WI38 (cell line): Measurements from ENCODE around the gene EBF3.

Experiments used
- H3K4me3 ChIP-seq: 2 replicates; pipeline ENCODE4 v1.5.1; 2011; ENCODE audit warnings: low read depth, mild to moderate bottlenecking, control low read depth, low read length
- TF ChIP-seq, protein P1 (sequence below): IDR thresholded peaks from 2 replicates; pipeline ENCODE4 v1.5.1; 2012; ENCODE audit warnings: low read depth, mild to moderate bottlenecking, control low read depth, low read length

EBF3 gene

DNA sequence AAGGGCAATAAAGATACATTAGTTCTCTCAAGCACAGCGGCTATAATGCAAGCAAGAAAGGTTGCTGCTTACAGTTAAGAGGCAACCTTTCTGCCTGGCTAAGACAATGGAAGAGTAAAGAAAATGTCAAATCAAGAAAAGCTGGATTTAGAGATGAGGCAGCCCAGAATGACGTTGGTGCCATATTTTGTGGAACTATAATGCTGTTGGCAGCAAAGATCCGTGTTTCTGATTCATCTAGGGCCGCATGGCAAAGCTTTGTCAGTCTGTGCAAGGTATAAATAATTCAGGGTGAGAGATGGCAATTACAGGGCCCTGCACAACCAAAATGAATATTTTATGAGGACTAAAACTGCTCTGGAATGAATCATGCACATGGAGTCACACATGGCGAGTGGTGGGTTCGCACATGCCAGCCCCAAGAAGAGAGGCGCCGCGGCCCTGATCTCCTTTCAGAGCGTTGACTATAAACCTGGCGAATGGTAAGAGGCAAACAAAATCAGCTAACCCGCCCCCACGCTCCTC lies 76.6 kb downstream of the EBF3 start:
- TF ChIP-seq, protein P1, sequence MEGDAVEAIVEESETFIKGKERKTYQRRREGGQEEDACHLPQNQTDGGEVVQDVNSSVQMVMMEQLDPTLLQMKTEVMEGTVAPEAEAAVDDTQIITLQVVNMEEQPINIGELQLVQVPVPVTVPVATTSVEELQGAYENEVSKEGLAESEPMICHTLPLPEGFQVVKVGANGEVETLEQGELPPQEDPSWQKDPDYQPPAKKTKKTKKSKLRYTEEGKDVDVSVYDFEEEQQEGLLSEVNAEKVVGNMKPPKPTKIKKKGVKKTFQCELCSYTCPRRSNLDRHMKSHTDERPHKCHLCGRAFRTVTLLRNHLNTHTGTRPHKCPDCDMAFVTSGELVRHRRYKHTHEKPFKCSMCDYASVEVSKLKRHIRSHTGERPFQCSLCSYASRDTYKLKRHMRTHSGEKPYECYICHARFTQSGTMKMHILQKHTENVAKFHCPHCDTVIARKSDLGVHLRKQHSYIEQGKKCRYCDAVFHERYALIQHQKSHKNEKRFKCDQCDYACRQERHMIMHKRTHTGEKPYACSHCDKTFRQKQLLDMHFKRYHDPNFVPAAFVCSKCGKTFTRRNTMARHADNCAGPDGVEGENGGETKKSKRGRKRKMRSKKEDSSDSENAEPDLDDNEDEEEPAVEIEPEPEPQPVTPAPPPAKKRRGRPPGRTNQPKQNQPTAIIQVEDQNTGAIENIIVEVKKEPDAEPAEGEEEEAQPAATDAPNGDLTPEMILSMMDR, result no peak
- no peak overlapping the region for H3K4me3 ChIP-seq

DNA sequence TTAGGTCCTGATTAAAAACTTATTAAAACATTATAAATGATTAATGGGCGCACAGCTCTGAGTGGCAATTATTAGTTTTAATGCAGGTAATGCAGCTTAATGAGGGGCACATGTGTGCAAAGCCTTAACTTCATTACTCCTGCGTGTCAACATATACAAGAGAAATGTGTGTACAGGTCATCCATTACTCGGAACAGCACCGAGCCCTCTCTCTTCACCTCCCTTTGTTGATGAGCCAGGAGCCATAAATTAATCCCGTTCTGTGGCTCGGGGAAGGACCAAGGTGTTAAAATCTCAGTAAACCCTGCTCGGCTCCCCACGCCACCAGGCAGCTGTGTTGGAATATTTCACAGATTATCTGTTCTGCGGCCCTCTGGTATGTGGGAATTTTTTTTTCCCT lies 77.8 kb downstream of the EBF3 start:
- H3K4me3 ChIP-seq, result no peak overlapping the region
- TF ChIP-seq, protein P1, result no peak

DNA sequence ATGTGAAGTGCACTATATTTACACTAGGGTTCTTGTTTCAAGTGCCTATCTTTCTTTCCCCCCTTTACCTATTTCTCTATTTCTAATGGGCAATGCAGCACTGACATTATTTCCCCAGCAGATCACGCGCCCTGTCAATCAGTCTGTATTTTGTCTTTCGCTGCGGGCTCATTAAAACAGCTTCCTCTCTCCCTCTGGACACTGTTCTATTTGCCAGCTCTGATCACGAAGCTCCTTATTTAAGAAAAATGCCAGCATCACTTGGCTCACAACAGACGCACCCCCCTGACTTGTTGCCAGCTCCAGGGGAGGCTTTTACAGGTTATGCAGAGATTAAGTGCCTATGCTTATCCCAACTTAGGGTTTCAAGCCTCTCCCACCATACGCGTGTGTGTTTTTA lies 78.5 kb downstream of the EBF3 start:
- no peak overlapping the region for H3K4me3 ChIP-seq
- TF ChIP-seq, protein P1, result no peak

DNA sequence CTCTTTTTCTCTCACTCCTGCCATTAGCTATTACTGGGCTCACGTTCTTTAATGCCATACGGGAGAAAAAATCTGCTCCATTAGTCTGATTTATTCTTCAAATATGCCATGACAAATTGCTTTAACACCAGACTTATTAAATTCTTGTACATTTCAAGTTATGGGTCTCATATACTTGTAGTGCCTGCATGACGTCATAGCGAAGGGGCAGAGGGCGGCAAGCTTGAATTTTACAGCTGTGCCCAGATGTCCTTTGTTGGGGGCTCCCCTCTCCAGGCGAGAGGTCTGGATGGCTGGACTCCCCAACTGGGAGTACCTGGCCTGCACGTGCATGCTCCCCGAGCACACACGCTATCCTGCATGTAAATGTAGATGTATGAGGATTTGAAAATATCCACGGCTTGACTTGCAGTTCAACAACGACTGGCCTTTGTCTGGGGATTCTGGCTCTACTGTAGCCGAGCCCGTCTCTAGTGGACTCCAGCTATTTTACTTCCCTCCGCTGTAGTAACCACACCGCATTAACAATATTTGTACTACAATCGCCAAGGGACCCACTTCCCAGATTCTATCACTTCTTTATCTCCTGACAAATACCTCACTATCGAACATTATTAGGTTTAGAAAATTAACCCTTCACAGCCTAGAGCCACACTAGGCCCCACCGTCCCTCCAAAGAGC lies 79.5 kb downstream of the EBF3 start:
- TF ChIP-seq, protein P1, result no peak
- H3K4me3 ChIP-seq, result no peak overlapping the region

DNA sequence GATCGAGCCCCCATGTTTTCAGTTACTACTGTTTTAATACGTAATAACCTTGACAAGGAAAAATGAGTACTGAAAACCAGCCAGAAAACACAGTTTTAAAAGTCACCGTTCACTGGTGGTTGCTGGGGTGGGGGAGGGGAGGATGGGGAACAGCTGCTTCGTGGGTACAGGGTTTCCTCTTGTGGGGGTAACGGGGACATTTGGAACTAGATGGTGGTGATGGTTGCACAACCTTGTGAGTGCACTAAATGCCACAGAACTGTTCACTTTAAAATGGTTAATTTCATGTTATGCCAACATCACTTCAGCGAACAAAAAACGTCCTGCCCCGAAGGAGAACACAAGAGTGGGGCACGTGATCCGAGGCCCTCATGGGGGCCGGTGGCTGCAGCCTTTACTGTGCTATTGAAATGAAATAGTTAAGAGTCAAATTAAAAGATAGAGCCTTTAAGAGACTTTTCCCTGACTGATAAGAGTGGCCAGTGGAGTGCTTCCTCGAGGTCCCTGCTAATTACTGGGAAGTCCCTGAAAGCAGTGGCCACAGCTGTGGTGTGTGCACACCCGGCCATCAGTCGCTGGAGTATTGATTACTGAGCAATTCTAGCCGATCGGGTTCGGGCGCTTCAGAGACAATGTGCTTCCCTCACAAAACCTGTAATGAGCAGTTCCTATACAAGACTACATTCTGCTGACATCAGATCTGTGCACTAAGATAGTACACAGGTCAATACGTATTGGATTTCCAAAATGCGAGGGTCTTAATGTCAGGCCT lies 80.3 kb downstream of the EBF3 start:
- H3K4me3 ChIP-seq, result no peak overlapping the region
- TF ChIP-seq, protein P1, result no peak

DNA sequence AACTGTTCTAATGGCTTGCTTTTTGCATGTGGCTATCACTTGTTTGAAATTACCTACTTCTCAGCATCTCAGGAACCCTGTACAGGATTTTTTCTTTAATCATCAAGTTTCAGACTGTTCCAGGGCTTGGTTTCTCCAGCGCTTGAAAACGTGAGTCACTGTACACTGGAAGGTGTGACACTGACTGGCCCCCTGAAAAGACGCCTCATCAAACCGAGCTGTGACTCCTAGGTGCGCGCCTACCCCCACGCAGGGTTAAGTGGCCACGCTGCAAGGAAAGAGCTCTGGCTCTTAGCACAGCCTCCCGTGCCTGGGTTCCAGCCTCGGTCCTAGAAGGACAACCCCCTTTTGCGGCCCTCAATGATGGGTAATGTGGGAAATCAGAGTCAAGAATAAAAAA lies 81.0 kb downstream of the EBF3 start:
- no peak overlapping the region for H3K4me3 ChIP-seq
- TF ChIP-seq, protein P1, result no peak

DNA sequence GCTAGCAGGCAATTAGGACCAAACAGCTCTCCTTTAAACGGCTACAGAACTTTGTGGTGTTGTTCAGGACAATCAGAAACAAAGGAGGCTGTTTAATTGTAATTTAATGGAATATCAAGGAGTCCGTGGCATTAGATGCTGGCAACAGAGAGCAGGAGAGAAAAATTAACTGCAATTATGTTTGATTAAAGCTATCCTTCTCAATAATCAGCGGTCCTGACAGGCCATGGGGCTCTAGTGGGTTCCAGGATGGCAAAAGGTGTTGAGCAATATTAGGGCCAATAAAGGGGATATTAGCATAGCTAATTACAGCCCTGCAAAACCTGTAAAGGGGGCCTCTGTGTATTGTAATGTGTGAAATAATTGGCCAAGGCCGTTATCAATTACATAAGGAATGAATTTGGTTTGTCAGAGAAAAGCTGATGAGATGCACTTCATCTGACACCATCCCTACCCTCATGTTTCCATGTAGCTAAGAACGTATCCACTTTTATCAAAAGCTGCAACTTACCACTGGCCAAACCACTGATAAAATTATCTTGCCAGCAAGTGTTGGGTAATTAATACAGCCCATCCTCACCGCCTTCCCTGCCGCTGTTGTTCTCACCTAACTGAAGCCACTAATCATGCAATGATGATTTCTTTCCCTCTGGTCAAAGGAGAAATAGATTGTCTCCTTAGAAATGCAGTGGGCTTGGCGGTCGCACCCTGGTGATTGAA lies 81.6 kb downstream of the EBF3 start:
- TF ChIP-seq, protein P1, result no peak
- no peak overlapping the region for H3K4me3 ChIP-seq
